MM.1S (cell line): ENCODE measurements around the gene KRTAP10-4.
A peak's percentile ranks its signal among the peaks of the same experiment; 100 is the strongest.

Experiments used
- DNase-seq: peaks from one replicate; pipeline ENCODE4 v3.0.0-alpha.2; 2015
- H2AFZ ChIP-seq: fragments of 300-600 bp; sonication (generic); 2 replicates; pipeline ENCODE4 v1.6.0; 2016; ENCODE audit warnings: antibody characterized with exemption, low read length
- H3F3A ChIP-seq: fragments of 300-600 bp; sonication (generic); 2 replicates; pipeline ENCODE4 v1.6.1; 2016; ENCODE audit warnings: mild to moderate bottlenecking, antibody characterized with exemption, low read length, moderate library complexity, mixed read lengths; ENCODE audit not compliant: insufficient read depth
- H3K27ac ChIP-seq: fragments of 300-600 bp; sonication (generic); 2 replicates; pipeline ENCODE4 v1.5.1; 2016; ENCODE audit warnings: mild to moderate bottlenecking, low read length
- H3K27me3 ChIP-seq: fragments of 300-600 bp; sonication (generic); replicated peaks from 2 replicates; pipeline ENCODE4 v1.6.0; 2016; ENCODE audit warnings: low read length; ENCODE audit not compliant: insufficient read depth
- H3K36me3 ChIP-seq: fragments of 300-600 bp; sonication (generic); replicated peaks from 2 replicates; pipeline ENCODE4 v1.6.1; 2016; ENCODE audit warnings: mild to moderate bottlenecking, low read length, mixed read lengths; ENCODE audit not compliant: insufficient read depth
- H3K4me1 ChIP-seq: fragments of 300-600 bp; sonication (generic); 2 replicates; pipeline ENCODE4 v1.6.1; 2016; ENCODE audit warnings: low read length, mixed read lengths
- H3K4me2 ChIP-seq: fragments of 300-600 bp; sonication (generic); 2 replicates; pipeline ENCODE4 v1.6.0; 2016; ENCODE audit warnings: low read depth, low read length
- H3K4me3 ChIP-seq: fragments of 300-600 bp; sonication (generic); 2 replicates; pipeline ENCODE4 v1.5.1; 2016; ENCODE audit warnings: low read length, mixed read lengths
- H3K79me2 ChIP-seq: fragments of 300-600 bp; sonication (generic); 2 replicates; pipeline ENCODE4 v1.6.1; 2016; ENCODE audit warnings: mixed run types, low read length, mixed read lengths
- H3K9ac ChIP-seq: fragments of 300-600 bp; sonication (generic); 2 replicates; pipeline ENCODE4 v1.6.1; 2016; ENCODE audit warnings: low read length, mixed read lengths
- H3K9me2 ChIP-seq: fragments of 300-600 bp; sonication (generic); replicated peaks from 2 replicates; pipeline ENCODE4 v1.6.1; 2016; ENCODE audit warnings: mild to moderate bottlenecking, low read length, mixed read lengths; ENCODE audit not compliant: insufficient read depth
- H3K9me3 ChIP-seq: fragments of 300-600 bp; sonication (generic); replicated peaks from 2 replicates; pipeline ENCODE4 v1.6.1; 2016; ENCODE audit warnings: mild to moderate bottlenecking, low read length, mixed read lengths; ENCODE audit not compliant: insufficient read depth
- H4K20me1 ChIP-seq: fragments of 300-600 bp; sonication (generic); 2 replicates; pipeline ENCODE4 v1.6.1; 2016; ENCODE audit warnings: mild to moderate bottlenecking, low read length, moderate library complexity, mixed read lengths; ENCODE audit not compliant: insufficient read depth
- CTCF ChIP-seq: fragments of 300-600 bp; sonication (generic); IDR thresholded peaks from 2 replicates; pipeline ENCODE4 v1.5.1; 2016; ENCODE audit warnings: antibody characterized with exemption, low read length, mixed read lengths
- EZH2 ChIP-seq: fragments of 300-600 bp; sonication (generic); optimal IDR thresholded peaks from 2 replicates; pipeline ENCODE3; 2017; ENCODE audit warnings: low read depth, mild to moderate bottlenecking, antibody characterized with exemption, low read length, mixed read lengths
- EZH2phosphoT487 ChIP-seq: fragments of 300-600 bp; sonication (generic); IDR thresholded peaks from 2 replicates; pipeline ENCODE4 v1.6.1; 2018; ENCODE audit warnings: antibody characterized with exemption, low read length

The KRTAP10-4 gene

GRCh38 chr21:44571844-44572782 is 1.4 kb upstream of the KRTAP10-4 start:
- peaks cover 94% of the 10 kb centered on the region for H3K27me3 ChIP-seq
- no peaks in the 10 kb centered on the region for H3K79me2 ChIP-seq
- no peaks in the 10 kb centered on the region for H3K4me1 ChIP-seq
- H3K9ac ChIP-seq = no peak overlapping the region
- no peak overlapping the region for H3K4me3 ChIP-seq
- H2AFZ ChIP-seq = no peak overlapping the region
- H3K9me2 ChIP-seq = no peaks in the 10 kb centered on the region
- H3K4me2 ChIP-seq = no peak overlapping the region
- no peak overlapping the region for H3K27ac ChIP-seq
- H3K36me3 ChIP-seq = no peaks in the 10 kb centered on the region
- no peak for DNase-seq
- H3K9me3 ChIP-seq = no peaks in the 10 kb centered on the region
- no peaks in the 10 kb centered on the region for H3F3A ChIP-seq
- TF ChIP-seq EZH2phosphoT487 (no peak), EZH2 (no peak)
- no peaks in the 10 kb centered on the region for H4K20me1 ChIP-seq

DNA sequence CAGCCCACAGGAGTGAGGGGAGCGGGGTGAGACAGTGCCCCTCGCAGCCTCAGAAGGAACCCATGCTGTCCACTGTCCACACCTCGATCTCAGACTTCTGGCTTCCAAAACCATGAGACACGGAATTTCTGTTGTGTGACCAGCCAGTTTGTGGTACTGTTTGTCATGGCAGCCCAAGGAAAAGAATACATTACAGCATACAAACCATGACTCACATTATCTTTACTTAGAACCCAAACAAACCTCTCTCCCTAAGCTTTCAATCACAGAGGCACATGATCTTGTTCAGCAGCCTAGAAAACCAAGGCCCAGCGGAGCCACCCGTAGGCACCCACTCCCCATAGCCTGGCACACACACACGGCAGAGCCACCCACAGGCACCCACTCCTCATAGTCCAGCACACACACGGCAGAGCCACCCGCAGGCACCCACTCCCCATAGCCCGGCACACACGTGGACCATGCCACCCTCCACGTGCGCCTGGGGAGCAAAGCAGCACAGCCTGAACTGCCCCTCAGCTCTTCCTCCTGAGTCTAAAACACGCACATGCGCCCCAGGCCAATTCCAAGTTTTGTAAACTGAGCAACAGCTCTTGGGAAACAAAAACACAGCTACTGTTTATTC is 458 bp upstream of the KRTAP10-4 start:
- Histone ChIP-seq H3K9me3 (no peaks in the 10 kb centered on the region), H3K4me1 (no peaks in the 10 kb centered on the region), H3K79me2 (no peaks in the 10 kb centered on the region), H2AFZ (no peak overlapping the region), H3K4me3 (no peak overlapping the region), H3K9ac (no peak overlapping the region), H3K27me3 (peaks cover 94% of the 10 kb centered on the region), H4K20me1 (no peaks in the 10 kb centered on the region), H3K27ac (no peak overlapping the region), H3K36me3 (no peaks in the 10 kb centered on the region), H3K9me2 (no peaks in the 10 kb centered on the region), H3K4me2 (no peak overlapping the region), H3F3A (no peaks in the 10 kb centered on the region)
- DNase-seq = no peak
- TF ChIP-seq EZH2 (no peak), EZH2phosphoT487 (no peak), CTCF (no peak)

- Histone ChIP-seq H3K27ac (no peak overlapping the region), H3K9me3 (no peaks in the 10 kb centered on the region), H3K36me3 (no peaks in the 10 kb centered on the region), H3K9me2 (no peaks in the 10 kb centered on the region), H3K4me1 (no peaks in the 10 kb centered on the region), H3K9ac (no peak overlapping the region), H3K27me3 (peaks cover 94% of the 10 kb centered on the region), H4K20me1 (no peaks in the 10 kb centered on the region), H3K4me2 (no peak overlapping the region), H3K79me2 (no peaks in the 10 kb centered on the region), H3F3A (no peaks in the 10 kb centered on the region), H2AFZ (no peak overlapping the region), H3K4me3 (no peak overlapping the region)
- TF ChIP-seq CTCF = 0 out of 2 replicates have a peak, but pooled peaks have one; percentile 4
- TF ChIP-seq EZH2phosphoT487 = no peak
- TF ChIP-seq EZH2 = no peak
- no peak for DNase-seq
Observed at GRCh38 chr21:44574457-44575306, 1.2 kb downstream of the KRTAP10-4 start.
